Right atrium auricular region (tissue), 2 donors: ENCODE data around the gene PPP5C. TPM values are rescaled to one million over a fixed set of nuclear protein-coding genes. Genes with fewer than 3 reads are reported as not detected.

Experiments used
- DNase-seq: peaks from one replicate; pipeline ENCODE4 v3.0.0-alpha.2; 2019; ENCODE audit warnings: low spot score
- H3K27ac ChIP-seq, 2 donors: fragments of 200-600 bp; sonication (generic); 1 replicate in 1 of 2; 2 replicates in 1 of 2; pipeline ENCODE4 v1.5.1; 2016 to 2019
- H3K27me3 ChIP-seq, 2 donors: fragments of 200-600 bp; sonication (generic); one replicate each; pipeline versions ENCODE4 v1.5.1 to v1.6.0; 2017 to 2019
- H3K36me3 ChIP-seq: fragments of 200-600 bp; sonication (generic); one replicate; pipeline ENCODE4 v1.5.1; 2016
- H3K4me1 ChIP-seq, 2 donors: fragments of 200-600 bp; sonication (generic); one replicate each; pipeline versions ENCODE4 v1.5.1 to v1.6.0; 2017 to 2019
- H3K4me3 ChIP-seq, 2 donors: fragments of 200-600 bp; sonication (generic); 1 replicate in 1 of 2; 2 replicates in 1 of 2; pipeline ENCODE4 v1.5.1; 2017 to 2019; ENCODE audit warnings: mild to moderate bottlenecking in 1 of 2, moderate library complexity in 1 of 2
- H3K9me3 ChIP-seq, 2 donors: fragments of 200-600 bp; sonication (generic); one replicate each; pipeline ENCODE4 v1.5.1; 2019
- CTCF ChIP-seq, 2 donors: fragments of 200-600 bp; sonication (generic); IDR thresholded peaks; one replicate each; pipeline ENCODE4 v1.5.1; 2019; ENCODE audit warnings: antibody characterized with exemption in 2 of 2
- total RNA-seq, 2 donors: library from RNA; depleted of rRNA; stranded (reverse); fragments of >200 nt; gene quantifications; one replicate each; pipeline ENCODE4 v1.1.0, GENCODE V29; 2016

PPP5C gene, protein sequence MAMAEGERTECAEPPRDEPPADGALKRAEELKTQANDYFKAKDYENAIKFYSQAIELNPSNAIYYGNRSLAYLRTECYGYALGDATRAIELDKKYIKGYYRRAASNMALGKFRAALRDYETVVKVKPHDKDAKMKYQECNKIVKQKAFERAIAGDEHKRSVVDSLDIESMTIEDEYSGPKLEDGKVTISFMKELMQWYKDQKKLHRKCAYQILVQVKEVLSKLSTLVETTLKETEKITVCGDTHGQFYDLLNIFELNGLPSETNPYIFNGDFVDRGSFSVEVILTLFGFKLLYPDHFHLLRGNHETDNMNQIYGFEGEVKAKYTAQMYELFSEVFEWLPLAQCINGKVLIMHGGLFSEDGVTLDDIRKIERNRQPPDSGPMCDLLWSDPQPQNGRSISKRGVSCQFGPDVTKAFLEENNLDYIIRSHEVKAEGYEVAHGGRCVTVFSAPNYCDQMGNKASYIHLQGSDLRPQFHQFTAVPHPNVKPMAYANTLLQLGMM
- 10 to 100 TPM; 59.1 to 84.3 TPM for total RNA-seq

GRCh38 chr19:46346821-46347571 is at the start of gene PPP5C:
TSS of gene PPP5C (plus strand) at chr19:46347087. CDS start at chr19:46347097, 10 bp downstream.
- DNase-seq, result peak; percentile 93
- Histone ChIP-seq H3K36me3 (no peaks in the 10 kb centered on the region), H3K27me3 (no peaks in the 10 kb centered on the region), H3K4me3 (peak within 1 kb of the TSS; percentile 96 to 97), H3K4me1 (peaks cover 0 to 52% of the 10 kb centered on the region in 2 donors), H3K9me3 (no peaks in the 10 kb centered on the region), H3K27ac (peak within 1 kb of the TSS; percentile 90 to 92)
- TF ChIP-seq CTCF (IDR thresholded peaks at IDR 0.05), result peak; percentile 64 to 88

- peak; percentile 91 for DNase-seq
- TF ChIP-seq CTCF (IDR thresholded peaks at IDR 0.05), result peak in 1 of 2 donors; percentile 58
- Histone ChIP-seq H3K9me3 (no peaks in the 10 kb centered on the region), H3K36me3 (peaks cover 6% of the 10 kb centered on the region), H3K27ac (peak overlapping the region; percentile 96 to 97), H3K4me3 (peak overlapping the region; percentile 58 to 65), H3K27me3 (no peaks in the 10 kb centered on the region), H3K4me1 (peaks cover 0 to 63% of the 10 kb centered on the region in 2 donors)
Measured at GRCh38 chr19:46297700-46298478, 49.0 kb upstream of the PPP5C start.

DNA sequence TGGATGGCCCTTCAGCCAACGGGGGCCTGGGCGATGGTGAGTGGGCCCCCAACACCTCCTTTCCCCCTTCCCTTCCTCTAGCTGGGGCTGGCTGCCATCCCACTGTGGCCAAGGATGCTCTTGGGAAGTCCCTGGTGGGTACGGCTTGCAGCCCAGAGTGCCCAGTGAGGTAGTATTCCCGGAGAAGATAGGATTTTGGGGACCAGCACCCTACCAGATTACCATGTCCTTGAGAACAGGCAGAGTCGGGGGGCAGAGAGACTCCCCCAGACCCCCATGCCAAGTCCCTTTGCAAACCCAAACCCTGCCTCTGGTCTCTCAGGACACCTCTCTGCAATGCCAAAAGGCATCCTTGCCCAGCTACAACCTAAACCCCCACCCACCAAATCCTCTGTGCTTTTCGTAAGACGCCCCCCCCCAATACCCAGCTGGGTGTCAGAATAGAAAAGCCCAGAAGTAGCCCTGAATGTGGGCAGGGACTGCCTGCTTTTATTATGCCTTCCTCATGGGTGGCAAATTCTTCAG is 48.3 kb upstream of the PPP5C start:
- Histone ChIP-seq H3K27me3 (no peaks in the 10 kb centered on the region), H3K4me1 (peaks cover 0 to 69% of the 10 kb centered on the region in 2 donors), H3K4me3 (peak overlapping the region; percentile 58 to 65), H3K27ac (peak overlapping the region; percentile 96 to 97), H3K36me3 (peaks cover 12% of the 10 kb centered on the region), H3K9me3 (no peaks in the 10 kb centered on the region)
- DNase-seq, result no peak
- no peak for TF ChIP-seq CTCF (IDR thresholded peaks at IDR 0.05)

DNA sequence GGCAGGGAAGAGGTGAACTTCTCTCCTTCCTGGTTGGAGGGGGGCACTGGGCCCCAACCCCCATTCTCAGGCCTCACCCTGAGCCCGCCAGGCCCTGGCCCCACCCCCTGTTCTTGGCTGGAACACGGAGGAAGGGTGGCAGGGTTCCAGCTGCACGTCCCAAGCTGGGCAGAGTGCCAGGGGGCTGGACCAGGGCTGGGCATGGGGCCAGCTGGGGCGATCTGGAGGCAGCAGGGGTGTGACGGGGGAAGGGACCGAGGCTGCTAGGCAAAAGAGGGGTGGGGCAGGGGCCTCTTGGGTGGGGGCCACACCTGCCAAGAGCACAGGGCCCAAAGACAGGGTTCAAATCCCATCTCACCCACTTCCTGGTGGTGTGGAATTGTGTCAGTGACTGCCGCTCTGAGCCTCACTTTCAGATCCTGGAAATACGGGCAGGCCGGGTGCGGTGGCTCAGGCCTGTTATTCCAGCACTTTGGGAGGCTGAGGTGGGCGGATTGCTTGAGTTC is 47.8 kb upstream of the PPP5C start:
- no peaks in the 10 kb centered on the region for H3K9me3 ChIP-seq
- peak overlapping the region; percentile 96 to 97 for H3K27ac ChIP-seq
- peak; percentile 97 for DNase-seq
- H3K27me3 ChIP-seq, result no peaks in the 10 kb centered on the region
- TF ChIP-seq CTCF (IDR thresholded peaks at IDR 0.05), result no peak
- peaks cover 0 to 75% of the 10 kb centered on the region in 2 donors for H3K4me1 ChIP-seq
- H3K4me3 ChIP-seq, result peak overlapping the region; percentile 58 to 65
- peaks cover 17% of the 10 kb centered on the region for H3K36me3 ChIP-seq

DNA sequence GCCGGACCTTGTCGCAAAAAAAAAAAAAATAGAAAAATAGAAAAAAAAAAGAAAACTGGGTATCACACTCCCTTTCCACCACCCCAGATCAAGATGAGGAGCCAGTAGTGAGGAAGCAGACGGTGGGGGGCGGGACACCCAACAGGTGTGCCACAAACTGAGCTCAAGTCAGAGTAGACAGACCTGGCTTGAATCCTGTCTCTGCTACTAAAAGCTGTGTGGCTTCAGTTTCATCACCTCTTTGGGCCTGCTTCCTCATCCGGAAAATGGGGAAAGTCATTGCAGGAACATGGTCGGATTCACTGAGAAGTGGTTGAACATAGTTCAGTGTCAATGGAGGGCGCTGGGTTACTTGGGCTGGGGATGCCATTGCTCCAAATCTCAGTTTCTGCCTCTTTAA is 47.2 kb upstream of the PPP5C start:
- H3K4me3 ChIP-seq, result peak overlapping the region; percentile 58 to 65
- H3K4me1 ChIP-seq, result peaks cover 0 to 81% of the 10 kb centered on the region in 2 donors
- H3K27me3 ChIP-seq, result no peaks in the 10 kb centered on the region
- no peak for DNase-seq
- H3K9me3 ChIP-seq, result no peaks in the 10 kb centered on the region
- peaks cover 24% of the 10 kb centered on the region for H3K36me3 ChIP-seq
- H3K27ac ChIP-seq, result peak overlapping the region; percentile 96 to 97
- TF ChIP-seq CTCF (IDR thresholded peaks at IDR 0.05), result no peak
